ENCODE data around the gene NMNAT3.

DNA sequence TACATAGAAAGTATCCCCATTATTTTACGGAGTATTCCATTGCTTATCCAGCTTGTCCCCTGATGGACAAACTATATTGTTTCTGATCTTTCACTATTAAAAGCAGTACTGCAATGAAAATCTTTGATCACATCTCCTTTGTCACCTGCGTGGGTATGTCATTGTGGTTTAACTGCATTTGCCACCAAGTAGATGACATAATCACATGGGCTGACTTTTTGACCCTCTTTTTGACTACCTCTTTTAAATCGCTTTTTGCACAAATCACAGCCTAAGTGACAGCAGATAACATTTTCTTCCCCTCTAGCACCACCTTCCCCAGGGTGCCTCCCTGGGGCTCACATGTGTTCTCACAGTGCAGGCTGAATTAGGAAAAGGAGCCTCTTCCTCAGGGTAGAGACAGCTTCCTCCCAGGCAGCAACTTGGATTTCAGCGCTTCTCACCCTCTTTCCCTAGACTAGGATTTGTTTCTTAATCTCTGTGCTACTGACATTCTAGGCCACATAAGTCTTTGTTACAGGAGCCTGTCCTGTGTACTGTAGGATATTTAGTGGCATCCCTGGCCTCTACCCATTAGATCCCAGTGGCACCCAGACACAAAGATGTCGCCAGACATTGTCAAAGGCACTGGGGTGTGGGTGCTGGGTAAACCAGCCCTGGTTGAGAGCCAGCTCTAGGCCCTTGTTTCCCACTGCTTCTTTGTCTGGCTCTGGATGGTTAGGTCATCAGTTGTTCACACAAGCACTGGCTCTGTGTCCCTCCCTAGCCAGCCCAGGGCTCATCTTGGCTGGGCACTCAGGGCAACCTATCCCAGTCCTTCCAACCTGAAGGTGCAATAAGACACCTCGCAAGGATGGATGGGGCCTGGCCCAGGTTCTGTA, 136.9 kb downstream of the NMNAT3 start:
- TF ChIP-seq, protein P1, sequence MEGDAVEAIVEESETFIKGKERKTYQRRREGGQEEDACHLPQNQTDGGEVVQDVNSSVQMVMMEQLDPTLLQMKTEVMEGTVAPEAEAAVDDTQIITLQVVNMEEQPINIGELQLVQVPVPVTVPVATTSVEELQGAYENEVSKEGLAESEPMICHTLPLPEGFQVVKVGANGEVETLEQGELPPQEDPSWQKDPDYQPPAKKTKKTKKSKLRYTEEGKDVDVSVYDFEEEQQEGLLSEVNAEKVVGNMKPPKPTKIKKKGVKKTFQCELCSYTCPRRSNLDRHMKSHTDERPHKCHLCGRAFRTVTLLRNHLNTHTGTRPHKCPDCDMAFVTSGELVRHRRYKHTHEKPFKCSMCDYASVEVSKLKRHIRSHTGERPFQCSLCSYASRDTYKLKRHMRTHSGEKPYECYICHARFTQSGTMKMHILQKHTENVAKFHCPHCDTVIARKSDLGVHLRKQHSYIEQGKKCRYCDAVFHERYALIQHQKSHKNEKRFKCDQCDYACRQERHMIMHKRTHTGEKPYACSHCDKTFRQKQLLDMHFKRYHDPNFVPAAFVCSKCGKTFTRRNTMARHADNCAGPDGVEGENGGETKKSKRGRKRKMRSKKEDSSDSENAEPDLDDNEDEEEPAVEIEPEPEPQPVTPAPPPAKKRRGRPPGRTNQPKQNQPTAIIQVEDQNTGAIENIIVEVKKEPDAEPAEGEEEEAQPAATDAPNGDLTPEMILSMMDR (optimal IDR thresholded peaks at IDR 0.05 in 1 of 3, IDR thresholded peaks at IDR 0.05 in 1 of 3, conservative IDR thresholded peaks at IDR 0.05 in 1 of 3; ENCODE audit: extremely low read depth in 1 of 3, insufficient read depth in 2 of 3, low read length in 3 of 3) = no peak
- TF ChIP-seq EZH2 (IDR thresholded peaks at IDR 0.05; ENCODE audit: low read length) = no peak

All from keratinocyte (primary cell).